GM19372 (cell line): ENCODE measurements around the gene FAM234B.
"Not testable (repeated sequence)": the region's sequence is repeated elsewhere in the genome, so short reads cannot be mapped to it uniquely, and the experiment has no call there.

Source experiments
- ATAC-seq: cut with Tn5 transposase; IDR thresholded peaks from one replicate; pipeline ENCODE4 v1.9.1; 2021; ENCODE audit warnings: mild to moderate bottlenecking, low read depth, moderate library complexity; ENCODE audit not compliant: unreplicated experiment

The FAM234B gene

GRCh38 chr12:13023811-13024530 lies 20.2 kb upstream of the FAM234B start:
- no peak for ATAC-seq

- no peak for ATAC-seq
Observed at GRCh38 chr12:13024531-13024916, 19.7 kb upstream of the FAM234B start.

- no peak for ATAC-seq
Observed at GRCh38 chr12:13026286-13026685, 17.9 kb upstream of the FAM234B start.

GRCh38 chr12:13027032-13027431 lies 17.1 kb upstream of the FAM234B start:
- no peak for ATAC-seq

GRCh38 chr12:13027508-13027907 lies 16.7 kb upstream of the FAM234B start:
- ATAC-seq: no peak

GRCh38 chr12:13028825-13029570 lies 15.2 kb upstream of the FAM234B start:
- no peak for ATAC-seq

GRCh38 chr12:13030541-13031291 lies 13.5 kb upstream of the FAM234B start:
- no peak for ATAC-seq

- ATAC-seq: no peak
Observed at GRCh38 chr12:13032164-13032563, 12.0 kb upstream of the FAM234B start.

- no peak for ATAC-seq
Observed at GRCh38 chr12:13033476-13033875, 10.7 kb upstream of the FAM234B start.

- not testable (repeated sequence) for ATAC-seq
Observed at GRCh38 chr12:13035335-13035734, 8.8 kb upstream of the FAM234B start.

GRCh38 chr12:13036881-13037280 lies 7.3 kb upstream of the FAM234B start:
- ATAC-seq: no peak

GRCh38 chr12:13038491-13039161 lies 5.6 kb upstream of the FAM234B start:
- ATAC-seq: no peak

GRCh38 chr12:13039328-13039956 lies 4.7 kb upstream of the FAM234B start:
- ATAC-seq: no peak

- ATAC-seq: no peak
Observed at GRCh38 chr12:13041224-13041623, 3.0 kb upstream of the FAM234B start.

- no peak for ATAC-seq
Observed at GRCh38 chr12:13042666-13043230, 1.4 kb upstream of the FAM234B start.

GRCh38 chr12:13044906-13045299 lies 722 bp downstream of the FAM234B start:
- ATAC-seq: no peak

- no peak for ATAC-seq
Observed at GRCh38 chr12:13045816-13046215, 1.6 kb downstream of the FAM234B start.

GRCh38 chr12:13046964-13047363 lies 2.8 kb downstream of the FAM234B start:
- ATAC-seq: no peak

GRCh38 chr12:13049816-13050215 lies 5.6 kb downstream of the FAM234B start:
- ATAC-seq: no peak

- ATAC-seq: no peak
Observed at GRCh38 chr12:13052421-13052820, 8.2 kb downstream of the FAM234B start.
